ENCODE results near the gene PAPLN.

GRCh38 chr14:73237219-73237785, at the start of gene PAPLN:
- TF ChIP-seq RARB (CRISPR knock-in tag; IDR thresholded peaks at IDR 0.05) (no peak), ZNF565 (CRISPR knock-in tag; conservative IDR thresholded peaks at IDR 0.05; ENCODE audit: low read depth) (no peak), PPARA (CRISPR knock-in tag; IDR thresholded peaks at IDR 0.05; ENCODE audit: borderline replicate concordance) (no peak), CREB5 (CRISPR knock-in tag; IDR thresholded peaks at IDR 0.05; ENCODE audit: low read depth) (no peak)
- TF ChIP-seq, protein P1, sequence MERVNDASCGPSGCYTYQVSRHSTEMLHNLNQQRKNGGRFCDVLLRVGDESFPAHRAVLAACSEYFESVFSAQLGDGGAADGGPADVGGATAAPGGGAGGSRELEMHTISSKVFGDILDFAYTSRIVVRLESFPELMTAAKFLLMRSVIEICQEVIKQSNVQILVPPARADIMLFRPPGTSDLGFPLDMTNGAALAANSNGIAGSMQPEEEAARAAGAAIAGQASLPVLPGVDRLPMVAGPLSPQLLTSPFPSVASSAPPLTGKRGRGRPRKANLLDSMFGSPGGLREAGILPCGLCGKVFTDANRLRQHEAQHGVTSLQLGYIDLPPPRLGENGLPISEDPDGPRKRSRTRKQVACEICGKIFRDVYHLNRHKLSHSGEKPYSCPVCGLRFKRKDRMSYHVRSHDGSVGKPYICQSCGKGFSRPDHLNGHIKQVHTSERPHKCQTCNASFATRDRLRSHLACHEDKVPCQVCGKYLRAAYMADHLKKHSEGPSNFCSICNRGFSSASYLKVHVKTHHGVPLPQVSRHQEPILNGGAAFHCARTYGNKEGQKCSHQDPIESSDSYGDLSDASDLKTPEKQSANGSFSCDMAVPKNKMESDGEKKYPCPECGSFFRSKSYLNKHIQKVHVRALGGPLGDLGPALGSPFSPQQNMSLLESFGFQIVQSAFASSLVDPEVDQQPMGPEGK (CRISPR knock-in tag; IDR thresholded peaks at IDR 0.05; ENCODE audit: borderline replicate concordance), result no peak

Measured in SK-N-SH treated with all-trans-retinoic acid at 6 μM for 48 hours (cell line).